Right renal cortex interstitium (tissue), 3 donors: Measurements from ENCODE around the gene PDE6A. TPM values are rescaled to one million over a fixed set of nuclear protein-coding genes. Genes with fewer than 3 reads are reported as not detected.

ENCODE experiments used
- DNase-seq, 3 donors: peaks; one replicate each; pipeline ENCODE4 v3.0.0-alpha.2; 2013; ENCODE audit warnings: low read depth in 3 of 3, low spot score in 2 of 3
- polyA plus RNA-seq, 3 donors: library from polyadenylated mRNA; unstranded; fragments of 120-200 nt; gene quantifications; one replicate each; pipeline ENCODE4 v1.2.1, GENCODE V29; 2013; ENCODE audit not compliant: insufficient read length in 3 of 3

PDE6A gene
- polyA plus RNA-seq, result under 1 TPM; 0.10 to 0.14 (median 0.14) TPM

GRCh38 chr5:149944666-149945065 is at the start of gene PDE6A:
Gene PDE6A (minus strand): TSS chr5:149944793. CDS start chr5:149944673, 120 bp downstream.
- DNase-seq, result no peak

GRCh38 chr5:149993471-149993870 is 48.9 kb upstream of the PDE6A start:
- DNase-seq, result no peak

GRCh38 chr5:149990518-149991376 is 46.2 kb upstream of the PDE6A start:
- peak in 2 of 3 donors; percentile 60 to 69 for DNase-seq

GRCh38 chr5:149988126-149988525 is 43.5 kb upstream of the PDE6A start:
- no peak for DNase-seq

- DNase-seq, result no peak
Observed at GRCh38 chr5:149982505-149982904, 37.9 kb upstream of the PDE6A start.

- DNase-seq, result no peak
Observed at GRCh38 chr5:149981206-149981605, 36.6 kb upstream of the PDE6A start.

GRCh38 chr5:149979896-149980295 is 35.3 kb upstream of the PDE6A start:
- DNase-seq, result no peak

DNA sequence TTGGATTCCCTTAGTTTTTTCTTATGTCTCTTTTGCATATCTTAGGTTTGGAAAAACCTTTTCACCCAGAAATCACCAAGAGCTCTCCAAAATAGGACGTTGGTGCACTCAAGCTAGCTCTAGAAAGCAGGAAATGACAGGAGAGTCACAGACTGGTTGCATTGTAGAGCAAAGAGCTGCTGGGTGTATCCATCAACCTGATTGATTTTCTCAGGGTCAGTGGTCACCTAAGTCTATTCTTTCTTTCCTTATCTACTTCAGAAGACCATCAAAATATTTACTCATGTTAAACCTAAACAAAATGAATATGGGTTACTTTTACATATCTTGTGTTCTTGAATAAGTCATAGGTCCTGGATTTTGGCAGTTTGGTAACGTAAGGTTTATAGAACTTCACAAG is 30.8 kb upstream of the PDE6A start:
- no peak for DNase-seq

GRCh38 chr5:149969181-149969930 is 24.8 kb upstream of the PDE6A start:
- no peak for DNase-seq

DNA sequence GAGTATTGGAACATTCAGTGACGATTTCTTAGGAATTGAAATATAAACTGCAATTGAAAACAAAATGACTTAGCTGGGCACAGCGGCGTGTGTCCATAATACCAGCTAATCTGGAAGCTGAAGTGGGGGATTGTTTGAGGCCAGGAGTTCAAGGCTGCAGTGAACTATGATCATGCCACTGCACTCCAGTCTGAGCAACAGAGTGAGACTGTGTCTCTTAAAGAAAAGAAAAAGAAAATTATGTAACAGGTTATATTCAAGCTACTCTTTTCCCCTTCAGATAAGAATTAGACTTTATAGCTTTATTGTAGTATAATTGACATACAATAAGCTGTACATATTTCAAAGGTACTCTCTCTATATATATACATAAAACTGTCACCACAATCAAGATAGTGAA is 22.4 kb upstream of the PDE6A start:
- DNase-seq, result no peak

- DNase-seq, result no peak
Observed at GRCh38 chr5:149963729-149964128, 19.1 kb upstream of the PDE6A start.

- no peak for DNase-seq
Observed at GRCh38 chr5:149962601-149963300, 18.2 kb upstream of the PDE6A start.

DNA sequence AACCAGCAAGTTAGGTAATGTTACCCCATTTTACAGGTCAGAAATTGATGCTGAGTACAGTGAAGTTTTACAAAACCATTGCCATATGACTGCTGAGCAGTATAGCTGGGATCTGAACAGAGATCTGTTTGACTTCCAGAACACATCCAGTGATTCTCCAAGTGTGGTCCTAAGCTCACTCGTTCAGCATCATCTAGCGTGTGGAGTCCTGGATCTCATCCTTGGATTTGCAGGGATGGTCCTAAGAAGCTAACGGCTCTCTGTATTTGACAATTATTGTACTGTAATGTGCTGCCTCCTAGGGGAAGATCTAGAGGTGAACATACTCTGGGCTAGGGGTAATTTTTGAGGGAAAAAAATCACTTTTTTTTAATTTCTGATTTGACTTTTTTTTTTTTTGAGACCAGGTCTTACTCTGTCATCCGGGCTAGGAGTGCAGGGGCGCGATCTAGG is 17.4 kb upstream of the PDE6A start:
- DNase-seq, result no peak

DNA sequence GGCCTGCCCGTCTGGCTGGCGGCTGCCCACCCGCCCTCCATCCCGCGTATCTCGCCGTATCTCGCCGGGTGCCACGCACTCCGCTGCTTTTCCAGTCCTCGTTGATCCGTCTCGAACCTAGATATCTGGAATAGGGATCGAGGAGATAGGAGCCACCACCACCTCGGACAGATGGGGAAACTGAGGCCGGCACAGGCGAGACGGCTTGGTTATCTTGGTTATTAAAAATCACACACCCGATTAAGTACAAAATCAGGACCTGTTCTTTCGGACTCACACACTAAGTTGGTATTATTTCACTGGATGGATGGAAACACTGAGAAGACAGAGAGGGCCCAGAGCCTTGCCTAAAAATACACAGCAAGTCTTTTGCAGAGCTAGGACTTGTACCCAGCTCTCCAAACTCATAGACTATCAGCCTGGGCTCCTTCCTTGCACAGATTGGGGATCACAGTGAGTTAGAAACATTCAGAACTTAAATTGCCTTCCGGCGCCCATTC is 16.6 kb upstream of the PDE6A start:
- DNase-seq, result no peak

- DNase-seq, result peak; percentile 91 to 92 (median 91)
Observed at GRCh38 chr5:149960272-149961185, 15.9 kb upstream of the PDE6A start, which contains the start of gene SLC26A2. Gene SLC26A2 (plus strand): TSS chr5:149960758. CDS start chr5:149977653, 16,895 bp downstream.

DNA sequence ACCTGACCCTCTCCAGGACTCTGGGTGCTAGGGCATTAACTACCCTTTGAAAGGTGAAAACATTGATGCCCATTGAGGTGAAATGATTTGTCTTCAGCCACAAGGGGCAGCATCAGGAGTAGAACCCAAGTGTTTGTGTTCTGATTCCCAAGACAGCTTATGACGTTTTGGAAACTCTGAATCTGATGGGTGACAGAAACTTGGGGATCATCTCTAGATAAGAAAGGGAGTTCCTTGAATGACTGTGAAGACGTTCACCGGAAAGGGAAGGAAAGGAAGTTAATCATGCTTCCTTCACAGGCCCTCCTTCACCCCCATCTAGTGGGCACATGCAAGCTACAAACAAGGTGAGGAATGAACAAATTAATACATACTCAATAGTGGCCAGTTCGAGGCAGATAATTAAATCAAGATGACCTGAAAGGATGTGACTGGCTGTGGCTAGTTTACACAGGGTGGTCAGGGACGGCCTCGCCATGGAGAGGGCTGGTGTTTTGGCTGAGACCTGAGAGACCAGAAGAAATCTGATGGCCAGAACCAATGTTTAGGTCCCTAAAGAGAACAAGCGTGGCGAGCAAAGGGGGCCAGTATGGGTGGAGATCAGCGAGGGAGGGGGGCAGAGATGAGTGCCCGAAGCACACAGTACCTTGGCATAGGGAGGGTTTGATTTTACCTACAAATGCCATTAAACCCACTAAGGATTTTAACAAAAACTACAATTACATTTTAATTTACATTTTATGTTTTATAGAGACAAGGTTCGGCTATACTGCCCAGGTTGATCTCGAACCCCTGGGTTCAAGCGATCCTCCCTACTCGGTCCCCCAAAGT is 15.0 kb upstream of the PDE6A start:
- no peak for DNase-seq

DNA sequence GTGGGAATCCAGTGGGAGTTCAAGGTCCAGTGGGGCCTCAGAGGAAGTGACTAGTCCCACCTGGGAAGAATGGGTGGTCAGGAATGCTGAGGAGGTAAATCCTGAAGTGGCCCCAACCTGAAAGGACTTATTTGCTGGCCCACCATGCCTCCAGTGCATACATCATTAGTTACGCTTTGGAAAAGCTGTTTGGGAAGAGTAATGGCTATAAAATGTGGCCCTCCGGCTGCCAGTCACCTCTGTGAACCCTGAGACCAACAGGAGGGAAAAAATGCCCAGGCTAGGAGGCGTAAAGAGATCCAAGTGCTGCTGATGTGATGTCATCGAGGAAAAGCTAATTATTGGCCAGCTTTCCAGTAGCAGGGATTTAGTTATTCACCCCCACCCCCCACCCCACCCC is 13.3 kb upstream of the PDE6A start:
- DNase-seq, result no peak

DNA sequence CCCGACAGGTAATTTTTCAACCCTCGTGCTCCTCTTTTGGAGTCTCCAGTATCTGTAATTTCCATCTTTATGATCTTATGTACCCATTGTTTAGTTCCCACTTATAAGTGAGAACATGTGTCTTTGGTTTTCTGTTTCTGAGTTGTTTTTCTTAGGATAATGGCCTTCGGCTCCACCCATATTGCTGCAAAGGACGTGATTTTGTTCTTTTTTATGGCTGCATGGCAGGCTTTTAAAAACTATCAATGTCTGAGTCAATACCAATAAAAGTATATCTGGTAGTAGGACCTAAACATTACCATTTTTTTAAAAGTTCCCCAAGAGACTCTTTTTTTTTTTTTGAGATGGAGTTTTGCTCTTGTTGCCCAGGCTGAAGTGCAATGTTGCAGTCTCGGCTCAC is 12.1 kb upstream of the PDE6A start:
- DNase-seq, result no peak

DNA sequence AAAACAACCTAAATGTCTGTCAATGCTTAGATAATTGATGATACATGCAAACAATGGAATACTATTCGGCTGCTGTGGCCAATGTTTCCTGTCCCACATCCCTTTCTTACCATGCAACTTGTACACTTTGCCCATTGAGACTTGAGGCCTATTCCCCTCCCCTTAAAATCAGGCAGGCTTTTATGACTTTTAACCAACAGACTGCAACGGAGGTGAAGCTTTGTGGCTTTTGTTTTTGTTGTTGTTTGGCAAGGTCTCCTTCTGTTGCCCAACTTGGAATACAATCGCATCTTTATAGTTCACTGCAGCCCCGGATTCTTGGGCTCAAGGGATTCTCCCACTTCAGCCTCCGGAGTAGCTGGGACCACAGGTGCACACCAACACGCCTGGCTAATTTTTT is 10.2 kb upstream of the PDE6A start:
- no peak for DNase-seq
